ENCODE data around the gene UXS1.

GRCh38 chr2:106165029-106165428 lies 29.1 kb downstream of the UXS1 start:
- no peak for TF ChIP-seq CTCF (IDR thresholded peaks at IDR 0.05; ENCODE audit: poor library complexity, severe bottlenecking)
- TF ChIP-seq EZH2 (IDR thresholded peaks at IDR 0.05; ENCODE audit: borderline replicate concordance, insufficient read depth, low read length, poor library complexity, severe bottlenecking): no peak
